Measurements from ENCODE around the gene TRPC4AP. TPM values are rescaled to one million over a fixed set of nuclear protein-coding genes. Genes with fewer than 3 reads are reported as not detected.
"Not testable (repeated sequence)": the region's sequence is repeated elsewhere in the genome, so short reads cannot be mapped to it uniquely, and the experiment has no call there.

Gene TRPC4AP
- total RNA-seq, 2 donors from 2014 or later: 72.8 to 78.6 TPM

- no peaks in the 10 kb centered on the region for H3K9me3 Mint-ChIP-seq
- peak overlapping the region; percentile 39 for H3K27ac Mint-ChIP-seq
- ATAC-seq (replicated peaks in 1 of 2) (no peak), DNase-seq (no peak)
- H3K27me3 Mint-ChIP-seq (ENCODE audit: low read depth): no peaks in the 10 kb centered on the region
- no peak overlapping the region for H3K4me3 Mint-ChIP-seq
- H3K36me3 Mint-ChIP-seq (ENCODE audit: insufficient read depth in 2 of 2): peaks cover 8 to 24% of the 10 kb centered on the region in 2 donors
- H3K4me1 Mint-ChIP-seq (ENCODE audit: low read depth): peaks cover 71% of the 10 kb centered on the region
Measured at GRCh38 chr20:35063168-35063567, 29.4 kb downstream of the TRPC4AP start.

GRCh38 chr20:35062478-35062877 lies 30.1 kb downstream of the TRPC4AP start:
- Mint-ChIP-seq H3K27me3 (ENCODE audit: low read depth) (no peaks in the 10 kb centered on the region), H3K27ac (no peak overlapping the region), H3K4me1 (ENCODE audit: low read depth) (peaks cover 69% of the 10 kb centered on the region), H3K4me3 (no peak overlapping the region), H3K9me3 (no peaks in the 10 kb centered on the region), H3K36me3 (ENCODE audit: insufficient read depth in 2 of 2) (peaks cover 5 to 25% of the 10 kb centered on the region in 2 donors)
- DNase-seq: no peak
- no peak for ATAC-seq (replicated peaks in 1 of 2)

GRCh38 chr20:35060168-35060567 lies 32.4 kb downstream of the TRPC4AP start:
- ATAC-seq (replicated peaks in 1 of 2) (no peak), DNase-seq (no peak)
- Mint-ChIP-seq H3K36me3 (ENCODE audit: insufficient read depth in 2 of 2) (peaks cover 10 to 30% of the 10 kb centered on the region in 2 donors), H3K4me3 (no peak overlapping the region), H3K27ac (no peak overlapping the region), H3K9me3 (no peaks in the 10 kb centered on the region), H3K27me3 (ENCODE audit: low read depth) (no peaks in the 10 kb centered on the region), H3K4me1 (ENCODE audit: low read depth) (peaks cover 68% of the 10 kb centered on the region)

- Mint-ChIP-seq H3K36me3 (ENCODE audit: insufficient read depth in 2 of 2) (peaks cover 13 to 31% of the 10 kb centered on the region in 2 donors), H3K27me3 (ENCODE audit: low read depth) (no peaks in the 10 kb centered on the region), H3K9me3 (no peaks in the 10 kb centered on the region), H3K4me3 (no peak overlapping the region), H3K4me1 (ENCODE audit: low read depth) (peaks cover 68% of the 10 kb centered on the region), H3K27ac (no peak overlapping the region)
- DNase-seq (no peak), ATAC-seq (replicated peaks in 1 of 2) (no peak)
Measured at GRCh38 chr20:35059612-35060011, 33.0 kb downstream of the TRPC4AP start.

GRCh38 chr20:35059110-35059509 lies 33.5 kb downstream of the TRPC4AP start:
- no peaks in the 10 kb centered on the region for H3K9me3 Mint-ChIP-seq

GRCh38 chr20:35055445-35056276 lies 36.9 kb downstream of the TRPC4AP start:
- Mint-ChIP-seq H3K27ac (peak overlapping the region; percentile 94), H3K4me1 (ENCODE audit: low read depth) (peaks cover 43% of the 10 kb centered on the region), H3K4me3 (peak overlapping the region; percentile 71 to 84), H3K27me3 (ENCODE audit: low read depth) (no peaks in the 10 kb centered on the region), H3K36me3 (ENCODE audit: insufficient read depth in 2 of 2) (peaks cover 9 to 40% of the 10 kb centered on the region in 2 donors), H3K9me3 (no peaks in the 10 kb centered on the region)
- peak; percentile 4 to 16 for DNase-seq
- ATAC-seq (replicated peaks in 1 of 2): peak; percentile 81 to 87

More at GRCh38 chr20:35059110-35059509, 33.5 kb downstream of the TRPC4AP start:
- Mint-ChIP-seq H3K27ac (peak overlapping the region; percentile 7), H3K36me3 (ENCODE audit: insufficient read depth in 2 of 2) (peaks cover 13 to 34% of the 10 kb centered on the region in 2 donors), H3K27me3 (ENCODE audit: low read depth) (no peaks in the 10 kb centered on the region), H3K4me1 (ENCODE audit: low read depth) (peaks cover 68% of the 10 kb centered on the region), H3K4me3 (no peak overlapping the region)
- no peak for ATAC-seq (replicated peaks in 1 of 2)
- no peak for DNase-seq

GRCh38 chr20:35054814-35055213 lies 37.8 kb downstream of the TRPC4AP start:
- Mint-ChIP-seq H3K36me3 (ENCODE audit: insufficient read depth in 2 of 2) (peaks cover 9 to 39% of the 10 kb centered on the region in 2 donors), H3K27me3 (ENCODE audit: low read depth) (no peaks in the 10 kb centered on the region), H3K4me1 (ENCODE audit: low read depth) (peaks cover 41% of the 10 kb centered on the region), H3K4me3 (peak overlapping the region; percentile 71 to 84), H3K27ac (peak overlapping the region; percentile 94), H3K9me3 (no peaks in the 10 kb centered on the region)
- DNase-seq (no peak), ATAC-seq (replicated peaks in 1 of 2) (no peak)

- ATAC-seq (replicated peaks in 1 of 2); H3K27ac Mint-ChIP-seq; H3K9me3 Mint-ChIP-seq; DNase-seq; H3K27me3 Mint-ChIP-seq (ENCODE audit: low read depth); H3K4me3 Mint-ChIP-seq: not testable (repeated sequence)
- Mint-ChIP-seq H3K36me3 (ENCODE audit: insufficient read depth in 2 of 2) (peaks cover 12 to 42% of the 10 kb centered on the region in 2 donors), H3K4me1 (ENCODE audit: low read depth) (peaks cover 24% of the 10 kb centered on the region)
Measured at GRCh38 chr20:35052616-35053015, 40.0 kb downstream of the TRPC4AP start.

- ATAC-seq (replicated peaks in 1 of 2) (no peak), DNase-seq (no peak)
- Mint-ChIP-seq H3K9me3 (no peaks in the 10 kb centered on the region), H3K27ac (peak overlapping the region; percentile 31), H3K36me3 (ENCODE audit: insufficient read depth in 2 of 2) (peaks cover 8 to 34% of the 10 kb centered on the region in 2 donors), H3K4me1 (ENCODE audit: low read depth) (peaks cover 7% of the 10 kb centered on the region), H3K4me3 (no peak overlapping the region), H3K27me3 (ENCODE audit: low read depth) (no peaks in the 10 kb centered on the region)
Measured at GRCh38 chr20:35049776-35050352, 42.7 kb downstream of the TRPC4AP start.

GRCh38 chr20:35048739-35049138 lies 43.9 kb downstream of the TRPC4AP start:
- no peaks in the 10 kb centered on the region for H3K4me1 Mint-ChIP-seq (ENCODE audit: low read depth)
- no peaks in the 10 kb centered on the region for H3K27me3 Mint-ChIP-seq (ENCODE audit: low read depth)
- no peak overlapping the region for H3K4me3 Mint-ChIP-seq
- no peak for DNase-seq
- H3K36me3 Mint-ChIP-seq (ENCODE audit: insufficient read depth in 2 of 2): peaks cover 6 to 37% of the 10 kb centered on the region in 2 donors
- no peak for ATAC-seq (replicated peaks in 1 of 2)
- H3K27ac Mint-ChIP-seq: peak overlapping the region; percentile 27
- H3K9me3 Mint-ChIP-seq: no peaks in the 10 kb centered on the region

- Mint-ChIP-seq H3K4me3 (no peak overlapping the region), H3K4me1 (ENCODE audit: low read depth) (no peaks in the 10 kb centered on the region), H3K36me3 (ENCODE audit: insufficient read depth in 2 of 2) (peaks cover 1 to 20% of the 10 kb centered on the region in 2 donors), H3K27me3 (ENCODE audit: low read depth) (no peaks in the 10 kb centered on the region), H3K27ac (no peak overlapping the region), H3K9me3 (no peaks in the 10 kb centered on the region)
- ATAC-seq (replicated peaks in 1 of 2) (no peak), DNase-seq (no peak)
Measured at GRCh38 chr20:35042268-35042667, 50.3 kb downstream of the TRPC4AP start.

GRCh38 chr20:35040646-35041045 lies 52.0 kb downstream of the TRPC4AP start:
- DNase-seq (no peak), ATAC-seq (replicated peaks in 1 of 2) (no peak)
- Mint-ChIP-seq H3K4me3 (no peak overlapping the region), H3K36me3 (ENCODE audit: insufficient read depth in 2 of 2) (peaks cover 0 to 21% of the 10 kb centered on the region in 2 donors), H3K27me3 (ENCODE audit: low read depth) (no peaks in the 10 kb centered on the region), H3K4me1 (ENCODE audit: low read depth) (no peaks in the 10 kb centered on the region), H3K9me3 (no peaks in the 10 kb centered on the region), H3K27ac (no peak overlapping the region)

- DNase-seq (no peak), ATAC-seq (replicated peaks in 1 of 2) (no peak)
- H3K4me3 Mint-ChIP-seq: no peak overlapping the region
- no peaks in the 10 kb centered on the region for H3K9me3 Mint-ChIP-seq
- no peak overlapping the region for H3K27ac Mint-ChIP-seq
- H3K36me3 Mint-ChIP-seq (ENCODE audit: insufficient read depth in 2 of 2): peaks cover 0 to 17% of the 10 kb centered on the region in 2 donors
- H3K4me1 Mint-ChIP-seq (ENCODE audit: low read depth): no peaks in the 10 kb centered on the region
- H3K27me3 Mint-ChIP-seq (ENCODE audit: low read depth): no peaks in the 10 kb centered on the region
Measured at GRCh38 chr20:35039846-35040489, 52.6 kb downstream of the TRPC4AP start.

All from activated T-cell treated with anti-CD3 and anti-CD28 coated beads, Interleukin-2, amount 50 U/mL, for 72 hours (primary cell).